Measurements from ENCODE around the gene TCL1A.

DNA sequence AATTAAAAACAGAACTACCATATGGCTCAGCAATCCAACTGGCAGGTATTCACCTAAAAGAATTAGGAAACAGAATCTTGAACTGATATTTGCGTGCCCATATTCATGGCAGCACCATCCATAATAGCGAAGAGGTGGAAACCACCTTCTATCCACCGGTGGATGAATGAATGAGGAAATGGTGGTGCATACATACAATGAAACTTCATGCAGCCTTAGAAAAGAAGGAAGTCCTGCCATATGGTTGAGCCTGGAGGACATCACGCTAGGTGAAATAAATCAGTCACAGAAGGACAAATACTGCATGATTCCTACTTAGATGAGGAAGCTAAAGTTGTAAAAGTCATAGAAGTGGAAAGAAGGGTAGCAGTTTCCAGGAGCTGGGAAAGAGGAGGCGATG, 6.6 kb downstream of the TCL1A start:
- no peak for TF ChIP-seq CTCF (conservative IDR thresholded peaks at IDR 0.05 in 1 of 2, IDR thresholded peaks at IDR 0.05 in 1 of 2; ENCODE audit: low read depth in 1 of 2, low read length in 2 of 2)
- TF ChIP-seq EZH2 (IDR thresholded peaks at IDR 0.05; ENCODE audit: low read length, missing control alignments), result no peak

Data from fibroblast of lung (primary cell).